ENCODE results near the gene C19orf67. TPM values are rescaled to one million over a fixed set of nuclear protein-coding genes. Genes with fewer than 3 reads are reported as not detected.

C19orf67 gene
- polyA plus RNA-seq, 1 donor (not counting 4 experiments of a cell fraction or from before 2014, with no cell fraction given), result not detected

DNA sequence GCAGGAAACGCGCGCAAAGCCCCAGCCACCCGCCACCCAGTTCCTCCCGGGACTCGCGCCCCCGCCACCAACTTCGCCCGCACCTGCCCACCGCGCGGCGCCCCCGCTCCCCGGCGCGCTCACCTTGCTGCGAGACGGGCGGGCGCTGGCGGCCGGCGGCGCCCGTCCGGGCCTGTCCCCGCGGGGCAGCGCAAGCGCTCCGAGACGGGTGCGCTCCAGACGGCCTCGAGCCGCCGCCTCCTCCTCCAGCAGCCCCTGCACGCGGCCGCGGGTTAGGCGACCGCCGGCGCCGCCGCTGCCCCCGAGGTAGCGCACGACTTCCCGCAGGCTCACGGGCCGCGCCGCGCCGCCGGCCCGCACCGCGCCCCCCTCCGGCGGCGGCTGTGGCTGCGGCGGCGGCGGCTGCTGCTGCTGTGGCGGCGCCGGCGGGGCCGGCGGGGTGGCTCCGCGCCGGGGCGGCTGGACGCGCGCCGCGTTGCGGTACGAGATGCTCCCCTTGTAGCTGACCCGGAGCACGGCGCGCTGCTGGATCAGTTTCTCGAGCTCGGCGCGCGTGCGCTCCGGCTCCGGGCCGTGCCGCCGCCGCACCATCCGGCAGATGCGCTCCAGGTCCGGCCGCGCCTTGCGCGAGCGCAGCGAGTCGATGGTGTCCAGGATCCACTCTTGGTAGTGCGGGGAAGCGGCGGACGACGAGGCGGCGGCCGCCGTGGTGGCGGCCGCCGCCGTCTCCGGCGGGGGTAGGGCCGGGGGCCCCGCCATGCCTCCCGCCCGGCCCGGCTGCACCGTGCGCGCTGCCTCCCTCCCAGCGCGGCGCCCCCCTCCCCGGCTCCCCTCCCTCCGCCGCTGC, 4.3 kb upstream of the C19orf67 start:
- no peaks in the 10 kb centered on the region for H3K27me3 ChIP-seq (ENCODE audit: control insufficient read depth, extremely low read depth, insufficient read depth, low read length)
- peaks cover 5% of the 10 kb centered on the region for H3K9me3 ChIP-seq (ENCODE audit: control insufficient read depth, low read depth, low read length)
- dilution Hi-C loops (cut with MboI; ENCODE audit: extremely low pct_ligation_motif_present, low sequenced_read_pairs), result no loop called here
- H2AFZ ChIP-seq (ENCODE audit: control insufficient read depth, low read length), result no peak overlapping the region
- FAIRE-seq, result no peak
- no peaks in the 10 kb centered on the region for H3K4me1 ChIP-seq (ENCODE audit: control insufficient read depth, extremely low read depth, insufficient read depth, low read length)
- no peaks in the 10 kb centered on the region for H4K20me1 ChIP-seq (ENCODE audit: control insufficient read depth, extremely low read depth, insufficient read depth, low read length)
- H3K9me1 ChIP-seq (ENCODE audit: control insufficient read depth, extremely low read depth, insufficient read depth, low read length), result no peaks in the 10 kb centered on the region
- peaks cover 4 to 5% of the 10 kb centered on the region in 2 experiments for H3K36me3 ChIP-seq (ENCODE audit: control insufficient read depth in 2 of 2, extremely low read depth in 1 of 2, insufficient read depth in 2 of 2, low read length in 2 of 2)
- no peak for TF ChIP-seq EZH2 (IDR thresholded peaks at IDR 0.05; ENCODE audit: low read length)
- TF ChIP-seq, protein P1, sequence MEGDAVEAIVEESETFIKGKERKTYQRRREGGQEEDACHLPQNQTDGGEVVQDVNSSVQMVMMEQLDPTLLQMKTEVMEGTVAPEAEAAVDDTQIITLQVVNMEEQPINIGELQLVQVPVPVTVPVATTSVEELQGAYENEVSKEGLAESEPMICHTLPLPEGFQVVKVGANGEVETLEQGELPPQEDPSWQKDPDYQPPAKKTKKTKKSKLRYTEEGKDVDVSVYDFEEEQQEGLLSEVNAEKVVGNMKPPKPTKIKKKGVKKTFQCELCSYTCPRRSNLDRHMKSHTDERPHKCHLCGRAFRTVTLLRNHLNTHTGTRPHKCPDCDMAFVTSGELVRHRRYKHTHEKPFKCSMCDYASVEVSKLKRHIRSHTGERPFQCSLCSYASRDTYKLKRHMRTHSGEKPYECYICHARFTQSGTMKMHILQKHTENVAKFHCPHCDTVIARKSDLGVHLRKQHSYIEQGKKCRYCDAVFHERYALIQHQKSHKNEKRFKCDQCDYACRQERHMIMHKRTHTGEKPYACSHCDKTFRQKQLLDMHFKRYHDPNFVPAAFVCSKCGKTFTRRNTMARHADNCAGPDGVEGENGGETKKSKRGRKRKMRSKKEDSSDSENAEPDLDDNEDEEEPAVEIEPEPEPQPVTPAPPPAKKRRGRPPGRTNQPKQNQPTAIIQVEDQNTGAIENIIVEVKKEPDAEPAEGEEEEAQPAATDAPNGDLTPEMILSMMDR (optimal IDR thresholded peaks at IDR 0.05 in 1 of 3, IDR thresholded peaks at IDR 0.05 in 1 of 3, conservative IDR thresholded peaks at IDR 0.05 in 1 of 3; ENCODE audit: extremely low read depth in 1 of 3, insufficient read depth in 2 of 3, low read length in 3 of 3), result peak in 1 of 3 experiments; percentile 31
- H3K4me2 ChIP-seq (ENCODE audit: control insufficient read depth, extremely low read depth, insufficient read depth, low read depth, low read length), result peak overlapping the region; percentile 60
- H3K79me2 ChIP-seq (ENCODE audit: control insufficient read depth, insufficient read depth, low read length), result no peaks in the 10 kb centered on the region
- DNase-seq (ENCODE audit: low read depth, low spot score), result no peak
- no peak overlapping the region for H3K9ac ChIP-seq (ENCODE audit: control insufficient read depth, extremely low read depth, insufficient read depth, low read length)
- peak overlapping the region; percentile 43 to 72 (median 54) for H3K4me3 ChIP-seq (ENCODE audit: control insufficient read depth in 2 of 3, extremely low read depth in 1 of 3, insufficient read depth in 2 of 3, low read depth in 1 of 3, low read length in 3 of 3)
- H3K27ac ChIP-seq (ENCODE audit: control insufficient read depth, insufficient read depth, low read length), result no peak overlapping the region

GRCh38 chr19:14089412-14089661, 3.8 kb upstream of the C19orf67 start:
- Histone ChIP-seq H3K27me3 (ENCODE audit: control insufficient read depth, extremely low read depth, insufficient read depth, low read length) (no peaks in the 10 kb centered on the region), H4K20me1 (ENCODE audit: control insufficient read depth, extremely low read depth, insufficient read depth, low read length) (no peaks in the 10 kb centered on the region), H3K4me2 (ENCODE audit: control insufficient read depth, extremely low read depth, insufficient read depth, low read depth, low read length) (peak overlapping the region; percentile 60), H3K79me2 (ENCODE audit: control insufficient read depth, insufficient read depth, low read length) (no peaks in the 10 kb centered on the region), H3K4me1 (ENCODE audit: control insufficient read depth, extremely low read depth, insufficient read depth, low read length) (no peaks in the 10 kb centered on the region), H3K4me3 (ENCODE audit: control insufficient read depth in 2 of 3, extremely low read depth in 1 of 3, insufficient read depth in 2 of 3, low read depth in 1 of 3, low read length in 3 of 3) (peak overlapping the region in 2 of 3 experiments; percentile 31 to 39), H3K36me3 (ENCODE audit: control insufficient read depth in 2 of 2, extremely low read depth in 1 of 2, insufficient read depth in 2 of 2, low read length in 2 of 2) (peaks cover 4 to 5% of the 10 kb centered on the region in 2 experiments), H3K27ac (ENCODE audit: control insufficient read depth, insufficient read depth, low read length) (no peak overlapping the region), H3K9me1 (ENCODE audit: control insufficient read depth, extremely low read depth, insufficient read depth, low read length) (no peaks in the 10 kb centered on the region), H3K9ac (ENCODE audit: control insufficient read depth, extremely low read depth, insufficient read depth, low read length) (no peak overlapping the region), H3K9me3 (ENCODE audit: control insufficient read depth, low read depth, low read length) (peaks cover 5% of the 10 kb centered on the region), H2AFZ (ENCODE audit: control insufficient read depth, low read length) (no peak overlapping the region)
- FAIRE-seq (peak; percentile 58), DNase-seq (ENCODE audit: low read depth, low spot score) (no peak)
- dilution Hi-C loops (cut with MboI; ENCODE audit: extremely low pct_ligation_motif_present, low sequenced_read_pairs), result no loop called here
- TF ChIP-seq EZH2 (IDR thresholded peaks at IDR 0.05; ENCODE audit: low read length), result no peak
- TF ChIP-seq, protein P1 (optimal IDR thresholded peaks at IDR 0.05 in 1 of 3, IDR thresholded peaks at IDR 0.05 in 1 of 3, conservative IDR thresholded peaks at IDR 0.05 in 1 of 3; ENCODE audit: extremely low read depth in 1 of 3, insufficient read depth in 2 of 3, low read length in 3 of 3), result no peak

Measured in keratinocyte (primary cell).